Mucosa of rectum (tissue), 2 donors: ENCODE data around the gene FAM98B.

Experiments used
- H3K27ac ChIP-seq, 2 donors: one replicate each; pipeline ENCODE4 v1.7.0; 2013; ENCODE audit warnings: inconsistent platforms in 2 of 2, low read depth in 2 of 2, low read length in 2 of 2
- H3K27me3 ChIP-seq, 2 donors: one replicate each; pipeline ENCODE4 v1.7.0; 2013; ENCODE audit warnings: low read length in 2 of 2; ENCODE audit not compliant: control insufficient read depth in 2 of 2, insufficient read depth in 2 of 2
- H3K36me3 ChIP-seq, 2 donors: one replicate each; pipeline ENCODE4 v1.7.0; 2013; ENCODE audit warnings: low read length in 2 of 2; ENCODE audit not compliant: control insufficient read depth in 2 of 2, insufficient read depth in 2 of 2
- H3K4me1 ChIP-seq, 2 donors: one replicate each; pipeline ENCODE4 v1.7.0; 2013; ENCODE audit warnings: low read length in 2 of 2, mild to moderate bottlenecking in 1 of 2; ENCODE audit not compliant: control insufficient read depth in 2 of 2, insufficient read depth in 2 of 2
- H3K4me3 ChIP-seq, 2 donors: one replicate each; pipeline ENCODE4 v1.7.0; 2013; ENCODE audit warnings: low read length in 2 of 2
- H3K9ac ChIP-seq, 2 donors: one replicate each; pipeline ENCODE4 v1.7.0; 2013; ENCODE audit warnings: low read length in 2 of 2, low read depth in 1 of 2, mild to moderate bottlenecking in 1 of 2
- H3K9me3 ChIP-seq, 2 donors: one replicate each; pipeline ENCODE4 v1.7.0; 2013; ENCODE audit warnings: low read length in 2 of 2; ENCODE audit not compliant: control insufficient read depth in 2 of 2
- donor health status: healthy.
- donor health status: Normal muscosa, but diverticular disease.

Gene FAM98B

GRCh38 chr15:38453971-38454695, at the start of gene FAM98B:
Gene FAM98B, plus strand, starts transcription at chr15:38454127. Its CDS starts 35 bp downstream, at chr15:38454162.
- peak within 1 kb of the TSS; percentile 86 to 94 for H3K9ac ChIP-seq
- no peaks in the 10 kb centered on the region for H3K9me3 ChIP-seq
- H3K36me3 ChIP-seq, result no peaks in the 10 kb centered on the region
- H3K4me1 ChIP-seq, result peaks cover 8 to 14% of the 10 kb centered on the region in 2 donors
- peak within 1 kb of the TSS; percentile 96 to 99 for H3K4me3 ChIP-seq
- H3K27me3 ChIP-seq, result no peaks in the 10 kb centered on the region
- H3K27ac ChIP-seq, result peak within 1 kb of the TSS; percentile 83 to 91

- Histone ChIP-seq H3K9ac (no peak overlapping the region), H3K27ac (no peak overlapping the region), H3K4me3 (no peak overlapping the region), H3K9me3 (no peaks in the 10 kb centered on the region), H3K4me1 (no peaks in the 10 kb centered on the region), H3K36me3 (no peaks in the 10 kb centered on the region), H3K27me3 (no peaks in the 10 kb centered on the region)
Measured at GRCh38 chr15:38406436-38406835, 47.5 kb upstream of the FAM98B start.

- Histone ChIP-seq H3K36me3 (no peaks in the 10 kb centered on the region), H3K9ac (no peak overlapping the region), H3K27me3 (no peaks in the 10 kb centered on the region), H3K4me1 (no peaks in the 10 kb centered on the region), H3K27ac (no peak overlapping the region), H3K4me3 (no peak overlapping the region), H3K9me3 (no peaks in the 10 kb centered on the region)
Measured at GRCh38 chr15:38408576-38408975, 45.4 kb upstream of the FAM98B start.

- Histone ChIP-seq H3K9me3 (no peaks in the 10 kb centered on the region), H3K36me3 (no peaks in the 10 kb centered on the region), H3K4me3 (no peak overlapping the region), H3K27me3 (no peaks in the 10 kb centered on the region), H3K4me1 (no peaks in the 10 kb centered on the region), H3K27ac (peak overlapping the region in 1 of 2 donors; percentile 4), H3K9ac (no peak overlapping the region)
Measured at GRCh38 chr15:38411902-38412301, 42.0 kb upstream of the FAM98B start.

GRCh38 chr15:38412466-38412865, 41.5 kb upstream of the FAM98B start:
- no peak overlapping the region for H3K4me3 ChIP-seq
- H3K9ac ChIP-seq, result no peak overlapping the region
- H3K36me3 ChIP-seq, result no peaks in the 10 kb centered on the region
- H3K27ac ChIP-seq, result peak overlapping the region; percentile 9 to 17
- no peaks in the 10 kb centered on the region for H3K4me1 ChIP-seq
- H3K9me3 ChIP-seq, result no peaks in the 10 kb centered on the region
- H3K27me3 ChIP-seq, result no peaks in the 10 kb centered on the region

- Histone ChIP-seq H3K9ac (no peak overlapping the region), H3K9me3 (no peaks in the 10 kb centered on the region), H3K4me3 (no peak overlapping the region), H3K27ac (no peak overlapping the region), H3K36me3 (no peaks in the 10 kb centered on the region), H3K27me3 (no peaks in the 10 kb centered on the region), H3K4me1 (no peaks in the 10 kb centered on the region)
Measured at GRCh38 chr15:38414357-38414756, 39.6 kb upstream of the FAM98B start.

- Histone ChIP-seq H3K9ac (no peak overlapping the region), H3K27ac (no peak overlapping the region), H3K9me3 (no peaks in the 10 kb centered on the region), H3K27me3 (peaks cover 0 to 5% of the 10 kb centered on the region in 2 donors), H3K4me3 (no peak overlapping the region), H3K4me1 (no peaks in the 10 kb centered on the region), H3K36me3 (no peaks in the 10 kb centered on the region)
Measured at GRCh38 chr15:38421069-38421690, 32.7 kb upstream of the FAM98B start.

- Histone ChIP-seq H3K27ac (peak overlapping the region in 1 of 2 donors; percentile 6), H3K4me1 (no peaks in the 10 kb centered on the region)
Measured at GRCh38 chr15:38424101-38424552, 29.8 kb upstream of the FAM98B start.

GRCh38 chr15:38425269-38425668, 28.7 kb upstream of the FAM98B start:
- Histone ChIP-seq H3K4me3 (no peak overlapping the region), H3K27ac (no peak overlapping the region), H3K36me3 (no peaks in the 10 kb centered on the region), H3K9ac (no peak overlapping the region), H3K4me1 (no peaks in the 10 kb centered on the region), H3K9me3 (no peaks in the 10 kb centered on the region), H3K27me3 (peaks cover 0 to 5% of the 10 kb centered on the region in 2 donors)

More at GRCh38 chr15:38424101-38424552, 29.8 kb upstream of the FAM98B start:
- Histone ChIP-seq H3K9me3 (no peaks in the 10 kb centered on the region), H3K36me3 (no peaks in the 10 kb centered on the region), H3K9ac (no peak overlapping the region), H3K27me3 (peaks cover 0 to 5% of the 10 kb centered on the region in 2 donors), H3K4me3 (no peak overlapping the region)

- Histone ChIP-seq H3K4me3 (no peak overlapping the region), H3K9ac (no peak overlapping the region), H3K27me3 (no peaks in the 10 kb centered on the region), H3K4me1 (no peaks in the 10 kb centered on the region), H3K27ac (no peak overlapping the region), H3K36me3 (no peaks in the 10 kb centered on the region), H3K9me3 (no peaks in the 10 kb centered on the region)
Measured at GRCh38 chr15:38427380-38427779, 26.5 kb upstream of the FAM98B start.
